Neural progenitor cell (in vitro differentiated cells): ENCODE data around the gene CPLX3. TPM values are rescaled to one million over a fixed set of nuclear protein-coding genes. Genes with fewer than 3 reads are reported as not detected.

Experiments used
- DNase-seq: peaks from one replicate; pipeline ENCODE4 v3.0.0-alpha.2; 2016; ENCODE audit warnings: low spot score
- H2AFZ ChIP-seq: fragments of 200-600 bp; sonication (generic); replicated peaks from 2 replicates; pipeline ENCODE4 v1.6.1; 2016; ENCODE audit warnings: antibody characterized with exemption
- H3F3A ChIP-seq: fragments of 200-600 bp; sonication (generic); 2 replicates; pipeline ENCODE4 v1.6.1; 2016; ENCODE audit warnings: antibody characterized with exemption, low read depth
- H3K27ac ChIP-seq: fragments of 200-600 bp; sonication (generic); 2 replicates; pipeline ENCODE4 v1.5.1; 2016; ENCODE audit warnings: mild to moderate bottlenecking
- H3K27me3 ChIP-seq: fragments of 200-600 bp; sonication (generic); 2 replicates; pipeline ENCODE4 v1.6.1; 2016; ENCODE audit warnings: mild to moderate bottlenecking, moderate library complexity
- H3K36me3 ChIP-seq: fragments of 200-600 bp; sonication (generic); 2 replicates; pipeline ENCODE4 v1.5.1; 2016
- H3K4me1 ChIP-seq: fragments of 200-600 bp; sonication (generic); 2 replicates; pipeline ENCODE4 v1.6.1; 2016; ENCODE audit warnings: mixed run types
- H3K4me2 ChIP-seq: fragments of 200-600 bp; sonication (generic); 2 replicates; pipeline ENCODE4 v1.6.1; 2016
- H3K4me3 ChIP-seq: fragments of 200-600 bp; sonication (generic); 2 replicates; pipeline ENCODE4 v1.5.1; 2016
- H3K79me2 ChIP-seq: fragments of 200-600 bp; sonication (generic); 2 replicates; pipeline ENCODE4 v1.6.1; 2016; ENCODE audit warnings: low read depth
- H3K9ac ChIP-seq: fragments of 200-600 bp; sonication (generic); 2 replicates; pipeline ENCODE4 v1.6.1; 2016
- H3K9me3 ChIP-seq: fragments of 200-600 bp; sonication (generic); 2 replicates; pipeline ENCODE4 v1.5.1; 2016; ENCODE audit warnings: low read depth
- H4K20me1 ChIP-seq: fragments of 200-600 bp; sonication (generic); 2 replicates; pipeline ENCODE4 v1.6.1; 2016; ENCODE audit warnings: low read depth
- H3K27ac Mint-ChIP-seq: 3 replicates; pipeline ENCODE4 v1.8.0; 2021; ENCODE audit warnings: mixed read lengths
- H3K27me3 Mint-ChIP-seq: 2 replicates; pipeline ENCODE4 v1.8.0; 2022; ENCODE audit warnings: low read depth, mild to moderate bottlenecking, inconsistent platforms, moderate library complexity, mixed read lengths; ENCODE audit not compliant: insufficient read depth
- H3K36me3 Mint-ChIP-seq: 3 replicates; pipeline ENCODE4 v1.8.0; 2021; ENCODE audit warnings: mixed read lengths
- H3K4me1 Mint-ChIP-seq: 3 replicates; pipeline ENCODE4 v1.8.0; 2021; ENCODE audit warnings: mixed read lengths
- H3K4me3 Mint-ChIP-seq: 3 replicates; pipeline ENCODE4 v1.8.0; 2021; ENCODE audit warnings: mild to moderate bottlenecking, moderate library complexity, mixed read lengths
- H3K9me3 Mint-ChIP-seq: 3 replicates; pipeline ENCODE4 v1.8.0; 2020; ENCODE audit warnings: mixed read lengths
- EZH2 ChIP-seq: fragments of 200-600 bp; sonication (generic); IDR thresholded peaks from 2 replicates; pipeline ENCODE4 v1.6.1; 2017; ENCODE audit warnings: antibody characterized with exemption, mild to moderate bottlenecking, moderate library complexity
- EZH2phosphoT487 ChIP-seq: fragments of 200-600 bp; sonication (generic); IDR thresholded peaks from 2 replicates; pipeline ENCODE4 v1.6.1; 2017; ENCODE audit warnings: antibody characterized with exemption
- total RNA-seq: library from RNA; depleted of rRNA; stranded (reverse); fragments of >200 nt; gene quantifications from 2 replicates; pipeline ENCODE4 v1.2.3, GENCODE V29; 2015; ENCODE audit warnings: low replicate concordance
- TF ChIP-seq, protein P1 (sequence below): fragments of 200-600 bp; sonication (generic); IDR thresholded peaks from 2 replicates; pipeline ENCODE4 v1.5.1; 2017; ENCODE audit warnings: antibody characterized with exemption, mild to moderate bottlenecking

Gene CPLX3
- total RNA-seq, 1 donor from 2014 or later: not detected

DNA sequence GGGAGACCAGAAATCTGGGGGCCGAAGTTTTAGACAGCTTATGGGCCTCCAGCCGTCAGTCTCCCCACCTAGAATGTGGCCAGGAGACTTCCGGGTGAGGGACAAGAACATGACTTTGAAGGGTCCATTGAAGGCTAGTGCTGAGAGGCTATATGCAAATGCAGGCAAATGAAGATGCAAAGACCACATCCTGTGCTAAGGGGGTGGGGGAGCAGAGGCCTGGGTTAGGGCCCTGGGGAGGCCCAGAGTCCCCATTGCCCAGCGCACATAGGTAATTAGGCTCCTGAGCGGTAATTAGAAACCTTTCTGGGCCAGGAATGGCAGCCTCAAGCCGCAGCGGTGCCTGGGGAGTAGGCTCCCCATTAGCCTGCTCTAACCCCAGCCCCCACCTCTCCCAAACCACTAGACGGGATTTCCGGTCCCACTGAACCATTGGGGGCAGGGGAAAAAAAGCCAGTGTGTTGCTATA is 37.7 kb upstream of the CPLX3 start:
- Histone ChIP-seq H3K9me3 (no peaks in the 10 kb centered on the region), H3K79me2 (peaks cover 85% of the 10 kb centered on the region), H3K4me2 (peak overlapping the region; percentile 35), H3K36me3 (no peaks in the 10 kb centered on the region), H4K20me1 (peaks cover 100% of the 10 kb centered on the region), H2AFZ (no peak overlapping the region), H3K4me1 (peaks cover 22% of the 10 kb centered on the region), H3K9ac (no peak overlapping the region), H3K4me3 (no peak overlapping the region), H3F3A (no peaks in the 10 kb centered on the region), H3K27ac (no peak overlapping the region), H3K27me3 (no peaks in the 10 kb centered on the region)
- Mint-ChIP-seq H3K4me1 (peaks cover 54% of the 10 kb centered on the region), H3K27ac (no peak overlapping the region), H3K9me3 (no peaks in the 10 kb centered on the region), H3K4me3 (no peak overlapping the region), H3K36me3 (peaks cover 2% of the 10 kb centered on the region), H3K27me3 (peaks cover 1% of the 10 kb centered on the region)
- DNase-seq: peak; percentile 21
- TF ChIP-seq EZH2 (no peak), EZH2phosphoT487 (no peak)
- TF ChIP-seq, protein P1, sequence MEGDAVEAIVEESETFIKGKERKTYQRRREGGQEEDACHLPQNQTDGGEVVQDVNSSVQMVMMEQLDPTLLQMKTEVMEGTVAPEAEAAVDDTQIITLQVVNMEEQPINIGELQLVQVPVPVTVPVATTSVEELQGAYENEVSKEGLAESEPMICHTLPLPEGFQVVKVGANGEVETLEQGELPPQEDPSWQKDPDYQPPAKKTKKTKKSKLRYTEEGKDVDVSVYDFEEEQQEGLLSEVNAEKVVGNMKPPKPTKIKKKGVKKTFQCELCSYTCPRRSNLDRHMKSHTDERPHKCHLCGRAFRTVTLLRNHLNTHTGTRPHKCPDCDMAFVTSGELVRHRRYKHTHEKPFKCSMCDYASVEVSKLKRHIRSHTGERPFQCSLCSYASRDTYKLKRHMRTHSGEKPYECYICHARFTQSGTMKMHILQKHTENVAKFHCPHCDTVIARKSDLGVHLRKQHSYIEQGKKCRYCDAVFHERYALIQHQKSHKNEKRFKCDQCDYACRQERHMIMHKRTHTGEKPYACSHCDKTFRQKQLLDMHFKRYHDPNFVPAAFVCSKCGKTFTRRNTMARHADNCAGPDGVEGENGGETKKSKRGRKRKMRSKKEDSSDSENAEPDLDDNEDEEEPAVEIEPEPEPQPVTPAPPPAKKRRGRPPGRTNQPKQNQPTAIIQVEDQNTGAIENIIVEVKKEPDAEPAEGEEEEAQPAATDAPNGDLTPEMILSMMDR: no peak

DNA sequence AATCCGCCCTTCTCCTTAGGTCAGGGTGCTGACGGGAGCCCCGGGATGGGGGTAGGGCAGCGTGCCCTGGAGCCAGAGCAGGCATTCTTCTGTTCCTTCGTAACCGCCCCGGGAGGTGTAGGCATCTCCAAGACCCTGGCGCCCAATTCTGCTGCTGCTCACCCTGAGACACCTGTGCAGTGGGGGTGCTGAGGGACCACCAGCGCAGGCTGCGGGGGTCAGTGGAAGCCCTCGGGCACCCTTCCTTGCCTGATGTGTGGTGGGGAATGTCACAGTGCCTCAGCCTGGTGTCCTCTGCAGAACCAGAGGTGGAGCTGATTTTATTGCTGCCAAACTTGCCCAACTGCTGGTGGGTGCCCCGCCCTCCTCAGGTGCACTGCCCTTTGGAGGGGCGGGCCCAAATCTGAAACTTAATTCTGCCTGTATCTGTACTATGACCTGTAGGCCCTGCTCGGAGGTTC is 37.2 kb upstream of the CPLX3 start:
- Mint-ChIP-seq H3K4me3 (no peak overlapping the region), H3K27me3 (no peaks in the 10 kb centered on the region), H3K36me3 (peaks cover 2% of the 10 kb centered on the region), H3K4me1 (peaks cover 53% of the 10 kb centered on the region), H3K9me3 (no peaks in the 10 kb centered on the region), H3K27ac (no peak overlapping the region)
- TF ChIP-seq EZH2: no peak
- TF ChIP-seq, protein P1: no peak
- TF ChIP-seq EZH2phosphoT487: no peak
- H4K20me1 ChIP-seq: peaks cover 98% of the 10 kb centered on the region
- H3K79me2 ChIP-seq: peaks cover 82% of the 10 kb centered on the region
- no peak overlapping the region for H2AFZ ChIP-seq
- peaks cover 20% of the 10 kb centered on the region for H3K4me1 ChIP-seq
- no peak overlapping the region for H3K9ac ChIP-seq
- no peaks in the 10 kb centered on the region for H3K36me3 ChIP-seq
- no peak overlapping the region for H3K27ac ChIP-seq
- DNase-seq: no peak
- peak overlapping the region; percentile 35 for H3K4me2 ChIP-seq
- no peak overlapping the region for H3K4me3 ChIP-seq
- no peaks in the 10 kb centered on the region for H3K9me3 ChIP-seq
- H3K27me3 ChIP-seq: no peaks in the 10 kb centered on the region
- no peaks in the 10 kb centered on the region for H3F3A ChIP-seq

DNA sequence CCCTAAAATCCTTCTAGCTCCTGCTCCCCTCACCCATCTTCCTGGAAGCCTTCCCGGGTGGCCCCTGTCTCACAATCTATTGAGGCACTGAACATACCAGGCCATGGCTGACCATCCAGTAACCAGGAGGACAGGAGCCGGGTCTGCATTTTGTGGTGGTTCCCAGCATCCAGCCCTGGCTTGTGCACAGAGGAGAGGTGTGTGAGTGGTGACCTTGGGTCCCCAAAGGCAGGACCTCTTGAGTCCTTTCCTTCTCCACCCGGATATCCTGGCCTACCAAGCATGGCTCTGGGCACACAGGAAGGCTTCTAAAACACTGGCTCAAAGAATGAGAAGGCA is 36.7 kb upstream of the CPLX3 start:
- peaks cover 20% of the 10 kb centered on the region for H3K4me1 ChIP-seq
- H3K9ac ChIP-seq: no peak overlapping the region
- H3K9me3 Mint-ChIP-seq: no peaks in the 10 kb centered on the region
- no peaks in the 10 kb centered on the region for H3F3A ChIP-seq
- H4K20me1 ChIP-seq: peaks cover 98% of the 10 kb centered on the region
- no peak overlapping the region for H3K4me2 ChIP-seq
- H2AFZ ChIP-seq: no peak overlapping the region
- no peaks in the 10 kb centered on the region for H3K27me3 ChIP-seq
- peaks cover 77% of the 10 kb centered on the region for H3K79me2 ChIP-seq
- H3K4me1 Mint-ChIP-seq: peaks cover 49% of the 10 kb centered on the region
- TF ChIP-seq EZH2: no peak
- TF ChIP-seq EZH2phosphoT487: no peak
- TF ChIP-seq, protein P1: no peak
- peaks cover 2% of the 10 kb centered on the region for H3K36me3 Mint-ChIP-seq
- H3K9me3 ChIP-seq: no peaks in the 10 kb centered on the region
- H3K36me3 ChIP-seq: no peaks in the 10 kb centered on the region
- no peak overlapping the region for H3K27ac Mint-ChIP-seq
- H3K27ac ChIP-seq: no peak overlapping the region
- DNase-seq: no peak
- H3K4me3 Mint-ChIP-seq: no peak overlapping the region
- no peaks in the 10 kb centered on the region for H3K27me3 Mint-ChIP-seq
- H3K4me3 ChIP-seq: no peak overlapping the region
